NB4 (cell line): ENCODE measurements around the gene U2AF1.
"Not testable (repeated sequence)": the region's sequence is repeated elsewhere in the genome, so short reads cannot be mapped to it uniquely, and the experiment has no call there.

Source experiments
- POLR2A ChIP-seq: IDR thresholded peaks from 2 replicates; pipeline ENCODE4 v1.6.1; 2011; ENCODE audit warnings: mild to moderate bottlenecking; ENCODE audit not compliant: insufficient read length; ENCODE audit errors: extremely low read depth
- TF ChIP-seq, protein P1 (sequence below): IDR thresholded peaks from one replicate; pipeline ENCODE4 v1.5.1; 2012; ENCODE audit warnings: low read depth, low read length
- TF ChIP-seq, protein P2 (sequence below): IDR thresholded peaks from 2 replicates; pipeline ENCODE4 v1.6.1; 2011; ENCODE audit warnings: low read depth, low read length

DNA sequence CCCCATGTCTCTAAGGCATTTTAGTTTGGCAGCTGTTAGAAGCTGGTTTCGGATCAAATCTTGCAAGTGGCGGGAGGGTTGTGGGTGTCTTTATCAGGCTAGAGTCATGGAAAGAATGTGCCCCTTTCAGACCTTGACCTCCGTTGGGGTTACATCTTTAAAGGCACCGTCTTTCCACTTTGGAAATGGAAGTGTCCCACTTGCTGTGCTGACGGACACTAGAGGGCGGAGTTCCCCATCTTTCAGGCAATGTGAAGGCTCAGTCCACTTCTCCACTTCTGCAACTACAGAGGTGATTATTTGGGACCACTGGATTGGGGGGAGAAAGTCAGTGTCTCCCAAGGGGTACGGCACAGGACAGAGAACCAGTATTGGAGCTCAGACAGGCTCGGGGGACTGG is 31.6 kb upstream of the U2AF1 start:
- TF ChIP-seq, protein P1, sequence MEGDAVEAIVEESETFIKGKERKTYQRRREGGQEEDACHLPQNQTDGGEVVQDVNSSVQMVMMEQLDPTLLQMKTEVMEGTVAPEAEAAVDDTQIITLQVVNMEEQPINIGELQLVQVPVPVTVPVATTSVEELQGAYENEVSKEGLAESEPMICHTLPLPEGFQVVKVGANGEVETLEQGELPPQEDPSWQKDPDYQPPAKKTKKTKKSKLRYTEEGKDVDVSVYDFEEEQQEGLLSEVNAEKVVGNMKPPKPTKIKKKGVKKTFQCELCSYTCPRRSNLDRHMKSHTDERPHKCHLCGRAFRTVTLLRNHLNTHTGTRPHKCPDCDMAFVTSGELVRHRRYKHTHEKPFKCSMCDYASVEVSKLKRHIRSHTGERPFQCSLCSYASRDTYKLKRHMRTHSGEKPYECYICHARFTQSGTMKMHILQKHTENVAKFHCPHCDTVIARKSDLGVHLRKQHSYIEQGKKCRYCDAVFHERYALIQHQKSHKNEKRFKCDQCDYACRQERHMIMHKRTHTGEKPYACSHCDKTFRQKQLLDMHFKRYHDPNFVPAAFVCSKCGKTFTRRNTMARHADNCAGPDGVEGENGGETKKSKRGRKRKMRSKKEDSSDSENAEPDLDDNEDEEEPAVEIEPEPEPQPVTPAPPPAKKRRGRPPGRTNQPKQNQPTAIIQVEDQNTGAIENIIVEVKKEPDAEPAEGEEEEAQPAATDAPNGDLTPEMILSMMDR: not testable (repeated sequence)
- TF ChIP-seq POLR2A: not testable (repeated sequence)
- TF ChIP-seq, protein P2, sequence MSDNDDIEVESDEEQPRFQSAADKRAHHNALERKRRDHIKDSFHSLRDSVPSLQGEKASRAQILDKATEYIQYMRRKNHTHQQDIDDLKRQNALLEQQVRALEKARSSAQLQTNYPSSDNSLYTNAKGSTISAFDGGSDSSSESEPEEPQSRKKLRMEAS: not testable (repeated sequence)
